Ovary (tissue), 3 donors: ENCODE results near the gene IQSEC2.
A peak's percentile ranks its signal among the peaks of the same experiment; 100 is the strongest.

Source experiments
- CTCF ChIP-seq, 3 donors: fragments of 450-650 bp in 2 of 3; fragments of 200-600 bp in 1 of 3; IDR thresholded peaks; one replicate each; pipeline versions ENCODE4 v1.5.1 to v1.8.0; 2016 to 2022; ENCODE audit warnings: antibody characterized with exemption in 3 of 3, mild to moderate bottlenecking in 1 of 3
- POLR2A ChIP-seq: fragments of 450-650 bp; IDR thresholded peaks from one replicate; pipeline ENCODE4 v1.6.1; 2017; ENCODE audit warnings: antibody characterized with exemption, mild to moderate bottlenecking, moderate library complexity
- donor health status: DM: no; HTN: no; CAD: no.

GRCh38 chrX:53312946-53313727 lies 31.8 kb upstream of the IQSEC2 start:
- peak; percentile 51 to 68 (median 57) for TF ChIP-seq CTCF (IDR thresholded peaks at IDR 0.05)
- TF ChIP-seq POLR2A = no peak
